H1 (cell line): ENCODE data around the gene MEGF11. TPM values are rescaled to one million over a fixed set of nuclear protein-coding genes. Genes with fewer than 3 reads are reported as not detected.

Source experiments
- CHD7 ChIP-seq: fragments of 300-600 bp; sonication (generic); IDR thresholded peaks from 2 replicates; pipeline ENCODE4 v1.7.1; 2012; ENCODE audit warnings: low read length, moderate library complexity, mild to moderate bottlenecking, inconsistent platforms; ENCODE audit not compliant: insufficient replicate concordance
- polyA plus RNA-seq, 7 experiments: library from polyadenylated mRNA; depleted of rRNA in 3 of 7; stranded (reverse) in 5 of 7; unstranded in 2 of 7; fragments of >200 nt in 5 of 7; fragments of 200-250 nt in 2 of 7; gene quantifications; 1 replicate in 5 of 7; 2 replicates in 1 of 7; 4 replicates in 1 of 7; pipeline versions ENCODE4 v1.2.1 to v1.2.3, GENCODE V29; 2011 to 2013; ENCODE audit warnings: missing spikeins in 2 of 7, mixed read lengths in 2 of 7
- total RNA-seq: library from RNA; stranded (reverse); fragmentation: NEBNext Ultra II Directional; extraction: Animal tissue kit (Norgen Biotek cat#: 25700); gene quantifications from 2 replicates; pipeline ENCODE4 v1.2.1, GENCODE V29; 2021

MEGF11 gene
- total and polyA plus RNA-seq, 2 of the 8 experiments (the other 6 are each of a cell fraction or from before 2014, with no cell fraction given) = 4.4 to 4.8 TPM

- no peak for TF ChIP-seq CHD7
These were observed 119.3 kb downstream of the MEGF11 start (continued) for GRCh38 chr15:66134284-66134683.
